GM18519 (cell line): Measurements from ENCODE around the gene DUSP12.
A peak's percentile ranks its signal among the peaks of the same experiment; 100 is the strongest.

ENCODE experiments used
- ATAC-seq: cut with Tn5 transposase; IDR thresholded peaks from one replicate; pipeline ENCODE4 v1.9.1; 2021; ENCODE audit warnings: mild to moderate bottlenecking, moderate library complexity; ENCODE audit not compliant: unreplicated experiment, low FRiP score

Gene DUSP12

DNA sequence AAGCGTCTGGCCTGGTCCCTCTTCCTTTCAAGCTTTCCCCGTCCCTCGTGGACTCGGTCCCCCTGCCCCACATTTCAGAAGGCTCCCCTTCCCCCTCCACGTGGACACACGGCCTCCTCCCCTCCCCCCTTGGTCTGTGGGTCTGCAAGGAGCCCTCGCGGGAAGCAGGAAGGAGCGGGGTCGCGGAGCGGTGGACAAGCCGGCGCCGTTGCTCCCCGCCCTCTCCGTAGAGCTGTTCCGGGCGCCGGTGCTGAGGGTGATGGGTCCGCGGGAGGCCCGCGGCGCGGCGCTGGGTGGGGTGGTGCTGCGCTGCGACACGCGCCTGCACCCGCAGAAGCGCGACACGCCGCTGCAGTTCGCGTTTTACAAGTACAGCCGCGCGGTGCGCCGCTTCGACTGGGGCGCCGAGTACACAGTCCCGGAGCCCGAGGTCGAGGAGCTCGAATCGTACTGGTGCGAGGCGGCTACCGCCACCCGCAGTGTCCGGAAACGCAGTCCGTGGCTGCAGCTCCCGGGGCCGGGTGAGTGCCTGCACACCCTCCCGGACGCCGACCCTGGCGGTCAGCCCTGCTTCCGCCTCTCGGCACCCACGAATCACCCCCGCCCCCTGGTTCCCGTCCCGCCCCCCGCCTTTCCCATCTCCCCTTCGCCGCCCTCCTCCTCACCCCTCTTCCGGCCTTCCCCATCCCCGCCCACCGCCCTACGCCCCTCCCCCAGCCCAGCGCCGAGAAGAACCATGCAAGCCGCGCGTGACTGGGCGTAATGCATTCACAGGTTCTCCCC, 22.9 kb upstream of the DUSP12 start:
- no peak for ATAC-seq

DNA sequence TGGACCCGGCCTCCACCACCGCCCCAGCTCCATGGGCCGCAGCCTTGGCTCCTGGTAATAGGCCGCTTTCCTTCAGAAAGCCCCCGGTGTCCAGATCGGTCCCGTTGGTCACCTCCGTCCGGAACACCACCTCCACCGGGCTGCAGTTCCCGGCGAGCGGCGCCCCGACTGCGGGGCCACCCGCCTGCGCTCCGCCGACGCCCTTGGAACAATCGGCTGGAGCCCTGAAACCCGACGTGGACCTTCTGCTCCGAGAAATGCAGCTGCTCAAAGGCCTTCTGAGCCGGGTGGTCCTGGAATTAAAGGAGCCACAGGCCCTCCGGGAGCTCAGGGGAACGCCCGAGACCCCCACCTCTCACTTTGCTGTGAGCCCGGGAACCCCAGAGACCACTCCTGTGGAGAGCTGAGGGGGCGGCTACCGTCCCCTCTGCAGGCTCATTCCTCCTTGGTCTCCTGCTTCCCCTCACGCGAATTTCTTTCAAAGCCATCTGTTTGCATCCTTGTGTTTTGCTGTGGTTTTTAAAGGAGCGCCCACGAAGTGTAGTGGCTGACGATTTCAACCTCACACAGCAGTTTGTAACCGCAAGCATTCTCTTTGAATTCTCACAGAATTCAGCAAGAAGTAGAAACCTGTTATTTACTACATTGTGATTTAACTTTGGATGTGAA, 22.2 kb upstream of the DUSP12 start:
- ATAC-seq = no peak

DNA sequence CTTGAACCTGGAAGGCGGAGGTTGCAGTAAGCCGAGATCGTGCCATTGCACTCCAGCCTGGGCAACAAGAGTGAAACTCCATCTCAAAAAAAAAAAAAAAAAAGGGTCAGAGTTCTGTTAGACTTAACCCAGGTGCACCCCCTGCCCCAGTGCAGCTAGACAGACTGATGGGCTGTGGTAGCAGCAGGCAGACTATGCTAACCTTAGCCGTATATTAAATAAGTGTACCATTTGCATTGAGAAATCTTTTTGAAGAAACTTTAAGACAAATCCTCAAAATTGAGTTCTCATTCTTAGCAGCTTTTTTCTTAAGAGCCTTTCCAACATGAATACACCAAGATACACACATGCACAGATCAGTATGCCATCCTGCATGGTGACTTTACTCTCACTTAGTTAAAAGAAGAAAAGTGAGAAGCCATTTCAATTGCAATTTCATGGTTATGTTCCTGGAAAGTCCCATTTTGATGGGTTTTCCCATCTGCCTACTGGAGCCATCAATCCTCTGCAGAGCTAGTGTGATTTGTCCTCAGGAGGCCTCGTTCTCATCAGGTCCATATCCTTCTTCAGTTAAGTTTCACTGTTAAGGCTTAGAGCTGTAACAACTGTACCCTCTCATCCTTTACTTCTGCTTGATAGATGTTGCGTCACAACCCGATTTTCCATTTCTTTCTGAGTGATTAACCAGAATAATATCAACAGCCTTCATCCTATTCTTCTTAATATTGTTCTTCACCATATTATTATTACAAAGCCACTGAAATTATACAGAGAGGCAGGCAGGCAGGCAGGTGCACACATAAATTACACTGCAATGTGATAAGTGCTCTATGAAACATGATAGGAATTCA, 21.0 kb upstream of the DUSP12 start:
- no peak for ATAC-seq

DNA sequence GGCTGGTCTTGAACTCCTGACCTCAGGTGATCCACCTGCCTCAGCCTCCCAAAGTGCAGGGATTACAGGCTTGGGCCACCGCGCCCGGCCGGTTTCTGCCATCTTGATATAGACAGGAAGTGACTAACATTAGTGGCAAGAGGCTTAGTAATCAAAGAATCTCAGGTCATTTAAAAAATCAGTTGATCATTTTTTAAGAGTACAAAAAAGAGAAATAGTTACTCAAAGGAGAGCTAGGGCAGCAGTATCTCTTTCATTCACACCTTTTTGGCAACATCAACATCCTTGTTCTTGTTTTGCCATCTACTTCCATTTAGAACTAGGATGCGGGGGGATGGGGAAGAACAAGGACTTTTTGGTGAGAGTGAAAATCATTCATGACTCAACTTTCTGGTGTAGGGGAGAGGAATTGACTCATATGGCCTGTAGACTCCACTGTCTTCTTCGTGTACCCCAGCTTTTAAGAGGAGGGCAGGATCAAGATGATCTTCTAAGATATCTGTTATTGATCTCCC, 19.5 kb upstream of the DUSP12 start:
- no peak for ATAC-seq

DNA sequence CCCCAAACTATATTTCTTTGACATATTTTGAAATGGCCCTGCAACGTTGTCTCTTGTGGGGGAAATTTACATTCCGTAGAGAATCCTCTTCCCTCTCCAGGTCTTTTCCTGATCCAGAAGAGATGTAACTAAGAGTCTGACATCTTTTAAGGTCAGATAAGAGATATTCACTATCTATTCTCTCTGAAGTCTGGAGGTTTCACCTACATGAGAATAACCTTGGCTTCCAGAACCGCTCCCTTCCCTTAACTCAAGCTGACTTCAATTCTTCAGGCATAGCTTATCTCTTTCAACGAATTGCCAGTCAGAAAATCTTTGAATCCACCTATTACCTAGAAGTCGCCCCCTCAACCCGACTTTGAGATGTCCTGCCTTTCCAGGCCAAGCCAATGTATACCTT, 18.3 kb upstream of the DUSP12 start:
- no peak for ATAC-seq

DNA sequence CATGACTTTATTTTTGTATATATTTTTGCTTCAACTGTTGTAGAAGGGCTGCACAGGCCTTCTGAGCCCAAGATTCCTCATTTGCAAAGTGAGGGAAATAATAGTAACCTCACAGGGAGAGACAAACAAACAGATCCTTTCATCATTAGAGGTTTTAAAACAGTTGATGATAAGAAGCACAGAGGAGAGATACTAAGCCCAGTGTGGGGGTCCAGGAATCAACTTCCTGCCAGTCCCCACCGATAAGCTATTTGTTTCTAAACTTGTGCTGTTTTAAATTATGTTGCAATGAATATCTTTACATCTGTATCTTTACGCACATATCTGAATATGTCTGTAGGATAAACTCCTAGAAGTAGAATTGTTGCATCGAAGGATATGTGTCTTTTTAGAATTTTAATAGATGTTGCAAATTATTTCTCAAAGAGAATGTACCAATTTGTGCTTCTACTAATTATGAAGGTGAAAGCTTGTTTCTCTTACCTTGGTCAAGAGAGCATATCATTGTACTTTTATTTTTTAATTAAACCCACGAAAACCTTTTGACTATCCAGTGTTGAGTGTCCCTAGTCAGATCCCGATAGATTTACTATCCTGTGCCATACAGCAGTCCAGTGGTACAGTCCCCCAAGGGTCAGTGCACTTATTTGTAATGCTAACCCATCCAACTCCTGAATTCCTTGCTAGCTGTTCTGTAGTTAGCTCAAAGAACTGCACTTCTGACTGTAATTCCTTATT, 17.4 kb upstream of the DUSP12 start:
- no peak for ATAC-seq

DNA sequence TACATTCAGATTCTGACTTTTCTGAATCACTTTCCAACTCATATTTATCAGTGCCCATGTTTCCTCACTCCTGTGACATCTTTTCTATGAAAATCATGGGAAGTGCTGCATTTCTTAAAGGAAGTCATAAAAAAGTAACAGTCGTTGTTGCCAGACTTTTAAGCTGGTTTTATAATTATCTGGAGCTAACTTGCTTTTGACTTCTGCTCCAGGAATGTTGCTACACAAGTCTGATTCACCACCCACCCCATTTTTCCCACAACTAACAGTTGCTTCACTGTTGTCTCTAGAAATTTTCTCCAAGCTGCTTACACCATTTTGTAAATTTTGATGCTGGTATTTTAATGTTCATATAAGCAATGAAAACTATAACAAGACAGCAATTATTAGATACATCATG, 16.1 kb upstream of the DUSP12 start:
- ATAC-seq = no peak

DNA sequence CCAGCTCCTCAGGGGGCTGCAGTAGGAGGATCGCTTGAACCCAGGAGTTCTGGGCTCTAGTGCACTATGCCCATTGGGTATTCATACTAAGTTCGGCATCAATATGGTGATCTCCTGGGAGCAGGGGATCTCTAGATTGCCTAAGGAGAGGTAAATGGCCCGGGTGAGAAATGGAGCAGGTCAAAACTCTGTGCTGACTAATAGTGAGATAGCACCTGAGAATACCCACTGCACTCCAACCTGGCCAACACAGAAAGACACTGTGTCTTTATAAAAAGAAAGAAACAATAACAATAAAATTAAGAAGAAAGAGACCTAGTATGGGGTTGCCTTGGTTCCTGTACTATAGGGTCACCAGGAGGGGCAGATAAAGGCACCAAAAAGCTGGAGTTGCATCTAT, 13.7 kb upstream of the DUSP12 start:
- no peak for ATAC-seq

DNA sequence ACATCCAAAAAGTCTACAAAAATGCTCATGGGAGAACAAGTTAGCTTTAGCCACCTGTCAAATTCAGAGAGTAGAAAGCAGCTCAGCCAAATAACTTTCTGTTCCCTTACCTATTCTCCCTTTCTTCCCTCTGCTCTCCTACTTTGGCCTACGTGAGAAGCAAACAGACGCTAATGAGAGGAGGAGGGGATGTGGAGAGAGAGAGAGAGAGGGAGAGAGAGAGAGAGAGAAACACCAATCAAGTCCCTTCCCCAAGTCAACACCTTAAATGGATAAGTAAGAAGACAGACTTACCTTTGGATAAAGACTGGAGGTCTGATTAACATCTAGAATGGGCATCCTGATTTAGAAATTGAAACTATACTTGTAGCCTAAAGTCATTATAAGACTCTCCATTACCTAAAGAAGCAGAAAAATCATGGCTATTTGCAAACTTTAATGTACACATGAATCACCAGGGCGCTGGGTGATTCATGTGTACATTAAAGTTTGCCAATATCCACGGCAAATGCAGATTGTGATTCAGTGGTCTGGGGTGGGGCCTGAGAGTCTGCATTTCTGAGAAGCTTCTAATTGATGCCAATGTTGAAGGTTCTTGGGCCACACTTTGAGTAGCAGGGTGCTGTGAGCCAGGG, 13.1 kb upstream of the DUSP12 start:
- no peak for ATAC-seq

DNA sequence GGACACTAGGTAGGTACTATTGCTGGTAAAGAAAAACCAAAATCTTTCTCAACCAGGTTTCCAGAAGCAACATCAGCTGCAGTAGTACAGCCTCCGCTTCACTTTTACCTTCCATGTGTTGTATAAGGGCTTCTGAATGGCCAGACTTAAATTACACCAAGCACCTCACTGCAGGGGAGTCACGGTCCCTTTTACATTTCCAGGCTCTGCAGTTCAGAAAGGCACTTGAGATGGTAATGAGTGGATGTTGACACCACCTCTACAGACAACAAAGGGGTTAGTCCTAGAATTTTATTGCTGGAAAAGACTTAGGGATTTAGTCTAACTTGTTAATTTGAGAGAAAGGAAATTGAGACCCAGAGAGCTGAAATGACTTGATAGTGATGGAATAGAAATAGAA, 12.0 kb upstream of the DUSP12 start:
- no peak for ATAC-seq

DNA sequence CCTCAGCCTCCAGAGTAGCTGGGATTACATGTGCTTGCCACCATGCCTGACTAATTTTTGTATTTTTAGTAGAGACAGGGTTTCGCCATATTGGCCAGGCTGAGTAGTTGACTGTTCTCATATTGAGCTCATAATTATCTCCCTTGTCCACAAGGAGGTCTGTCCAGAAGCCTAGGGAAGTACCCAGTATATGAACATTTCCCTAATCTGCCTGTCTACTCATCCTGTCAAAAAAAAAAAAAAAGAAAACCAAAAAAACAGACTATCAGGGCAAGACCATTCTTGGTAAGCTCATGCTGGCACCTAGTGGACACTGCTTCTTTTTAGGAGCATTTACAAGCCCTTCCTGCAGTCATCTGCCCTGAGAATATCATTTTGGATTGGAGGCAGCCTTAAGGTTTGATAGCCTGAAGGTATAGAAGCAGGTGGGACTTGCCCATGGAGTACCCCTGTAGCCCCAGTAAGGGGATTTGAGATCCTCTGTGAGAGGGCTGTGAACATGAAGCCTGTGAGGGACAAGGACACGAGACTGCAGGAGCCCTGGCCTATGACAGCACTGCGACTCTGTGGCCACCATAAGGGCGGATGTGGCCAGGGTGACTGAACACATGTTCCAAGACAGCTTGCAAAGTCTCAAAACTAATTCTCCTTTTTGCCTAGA, 10.8 kb upstream of the DUSP12 start:
- peak; percentile 42 for ATAC-seq

DNA sequence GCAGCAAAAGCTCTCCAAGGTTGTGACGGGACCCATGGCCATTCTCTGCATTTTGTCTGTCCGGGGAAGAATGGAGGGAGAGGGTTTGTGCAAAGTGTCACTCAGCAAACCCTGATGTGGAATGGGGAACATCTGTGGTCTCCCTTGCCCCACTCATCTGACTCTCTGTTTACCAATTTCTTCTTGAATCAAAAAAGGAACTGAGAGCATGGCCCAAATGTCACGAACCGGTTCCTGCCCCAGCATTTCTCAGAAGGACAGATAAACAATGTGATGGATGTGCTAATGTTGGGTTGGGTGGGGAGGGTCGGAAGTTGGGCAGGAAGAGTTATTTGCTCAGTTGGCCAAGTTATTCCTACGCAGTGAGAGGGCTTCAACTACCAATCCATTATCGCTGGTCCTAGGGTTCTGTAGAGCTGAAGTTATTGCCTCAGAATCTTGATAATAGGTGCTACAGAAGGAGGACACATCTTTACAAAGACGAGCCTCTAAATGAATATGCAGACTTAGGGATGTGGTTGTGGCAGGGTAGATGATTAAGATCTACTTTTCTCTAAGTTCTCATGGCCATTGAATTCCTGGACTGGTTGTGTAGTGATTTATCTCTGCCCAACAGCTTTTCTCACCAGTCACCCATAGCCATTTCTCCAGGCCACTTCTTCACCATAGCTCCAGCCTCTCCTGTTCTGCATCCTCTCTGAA, 9.6 kb upstream of the DUSP12 start:
- no peak for ATAC-seq

DNA sequence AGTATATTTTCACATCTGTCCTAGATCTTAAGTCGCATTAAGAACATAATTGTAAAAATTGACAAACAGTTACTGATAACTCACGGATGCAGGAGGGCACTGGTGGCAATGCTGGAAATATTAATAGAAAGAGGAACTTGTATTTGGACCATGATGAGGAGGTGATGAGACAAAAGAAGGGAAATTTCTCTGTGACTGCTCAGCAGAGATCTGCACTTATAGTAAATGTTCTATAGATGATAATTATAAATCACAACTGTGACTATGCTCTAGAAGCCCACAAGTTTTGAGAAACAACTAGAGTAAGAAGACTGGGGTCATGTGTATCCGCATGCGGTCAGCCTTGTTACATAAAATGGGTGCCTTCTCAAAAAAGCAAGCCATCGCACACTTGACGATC, 8.7 kb upstream of the DUSP12 start:
- no peak for ATAC-seq

DNA sequence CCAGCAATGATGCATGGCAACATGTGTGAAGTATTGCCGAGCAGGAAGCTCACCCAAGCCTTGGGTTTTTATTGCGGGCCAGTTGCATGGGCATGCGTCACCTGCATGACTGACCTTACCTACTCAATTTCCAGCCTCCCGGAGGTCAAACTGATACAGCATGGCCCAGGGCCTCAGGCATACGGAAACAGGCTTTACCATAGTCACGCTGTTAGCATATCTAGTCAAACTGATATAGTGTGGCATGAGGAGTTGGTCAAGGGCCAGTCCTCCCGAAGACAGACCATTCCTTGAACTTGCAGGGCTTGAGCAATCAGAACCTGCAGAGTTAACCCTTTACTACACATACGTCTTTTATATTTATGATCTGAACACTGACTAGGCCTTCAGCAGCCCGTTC, 6.4 kb upstream of the DUSP12 start:
- ATAC-seq = no peak

DNA sequence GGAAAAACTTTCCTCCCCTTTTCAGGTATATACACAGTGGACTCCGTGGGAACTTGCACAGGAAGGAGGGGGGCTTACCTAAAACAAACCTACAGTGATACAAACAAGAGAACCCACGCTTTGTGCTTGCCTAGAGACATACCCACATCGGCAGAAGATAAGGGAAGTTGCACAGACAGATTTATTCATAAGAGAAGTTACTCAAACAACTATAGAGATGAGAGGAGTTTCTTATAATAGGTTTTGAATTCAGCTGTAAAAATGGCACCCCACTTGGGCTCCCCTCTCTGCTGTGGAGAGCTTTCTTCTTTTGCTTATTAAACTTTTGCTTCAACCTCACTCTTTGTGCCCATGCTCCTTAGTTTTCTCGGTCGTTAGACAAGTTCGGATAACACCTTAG, 1.8 kb upstream of the DUSP12 start:
- no peak for ATAC-seq

DNA sequence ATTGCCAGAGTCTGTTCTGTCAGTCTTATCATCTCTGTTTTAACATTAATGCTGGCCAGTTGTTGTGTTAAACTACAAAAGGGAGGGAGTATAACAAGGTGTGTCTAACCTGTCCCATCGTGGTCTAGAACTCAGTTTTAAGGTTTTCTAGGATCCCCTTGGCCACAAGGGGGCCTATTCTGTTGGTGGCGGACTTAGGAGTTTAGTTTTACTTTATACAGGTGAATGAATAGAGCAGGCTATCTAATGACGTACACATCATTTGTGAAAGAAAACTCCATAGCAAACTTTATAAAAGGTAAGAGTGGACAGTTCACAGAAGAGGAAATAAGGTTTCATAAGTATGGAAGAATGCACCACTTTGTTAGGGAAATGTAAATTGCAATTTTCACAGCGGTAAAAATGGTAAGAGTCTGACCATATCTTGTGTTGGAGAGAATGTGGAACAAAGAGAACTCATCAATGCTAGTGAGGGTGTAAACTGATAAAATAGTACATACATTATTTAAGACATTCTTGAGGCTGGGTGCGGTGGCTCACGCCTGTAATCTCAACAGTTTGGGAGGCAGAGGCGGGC, 14.0 kb downstream of the DUSP12 start:
- no peak for ATAC-seq

DNA sequence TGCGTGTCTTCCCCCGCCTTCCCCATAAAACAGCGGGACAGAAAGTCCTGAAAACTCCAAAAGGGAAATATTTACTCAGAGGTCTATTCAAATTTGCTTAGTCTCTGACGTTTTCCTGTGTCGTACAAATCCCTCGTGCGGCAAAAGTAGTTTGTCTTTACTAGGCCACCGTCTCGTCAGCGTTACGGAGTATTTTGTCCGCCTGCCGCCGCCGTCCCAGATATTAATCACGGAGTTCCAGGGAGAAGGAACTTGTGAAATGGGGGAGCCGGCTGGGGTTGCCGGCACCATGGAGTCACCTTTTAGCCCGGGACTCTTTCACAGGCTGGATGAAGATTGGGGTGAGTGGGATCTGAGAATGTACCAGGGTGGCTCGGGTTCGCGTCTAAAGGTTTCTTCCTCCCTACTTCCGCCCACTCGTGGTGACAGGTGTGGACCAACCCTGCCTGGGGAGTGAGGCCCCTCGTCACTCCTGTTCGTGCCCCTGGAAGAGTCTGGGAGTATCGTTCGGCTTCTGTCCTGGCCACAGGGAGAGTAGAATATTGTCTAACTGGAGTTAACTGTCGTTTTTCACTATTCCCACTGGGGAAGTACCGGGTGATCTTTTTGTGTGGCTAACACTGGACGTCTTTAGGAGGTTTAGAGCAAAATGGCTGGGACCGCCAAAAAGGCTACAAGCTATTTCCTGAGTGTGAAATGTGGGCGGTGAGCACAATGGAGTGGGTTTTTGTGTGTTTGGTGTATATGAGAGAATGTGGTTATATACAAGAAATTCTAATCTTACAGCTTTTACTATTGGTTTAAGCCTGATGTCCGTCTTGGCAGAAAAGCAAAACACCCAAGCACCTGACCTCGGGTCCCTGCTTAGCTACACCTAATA, 16.8 kb downstream of the DUSP12 start, which contains the start of gene ATF6:
TSS of gene ATF6 (plus strand) at position 219 of the 880 bp plus-strand sequence. CDS start at position 260, 41 bp downstream.
- ATAC-seq = no peak
